Regular cardiac myocyte (primary cell): ENCODE data around the gene G6PD. TPM values are rescaled to one million over a fixed set of nuclear protein-coding genes. Genes with fewer than 3 reads are reported as not detected.

Source experiments
- total RNA-seq: library from RNA; depleted of rRNA; stranded (reverse); fragments of >200 nt; gene quantifications from 2 replicates; pipeline ENCODE4 v1.2.3, GENCODE V29; 2014

G6PD gene
- total RNA-seq: 29.0 and 62.9 TPM in 2 replicates

DNA sequence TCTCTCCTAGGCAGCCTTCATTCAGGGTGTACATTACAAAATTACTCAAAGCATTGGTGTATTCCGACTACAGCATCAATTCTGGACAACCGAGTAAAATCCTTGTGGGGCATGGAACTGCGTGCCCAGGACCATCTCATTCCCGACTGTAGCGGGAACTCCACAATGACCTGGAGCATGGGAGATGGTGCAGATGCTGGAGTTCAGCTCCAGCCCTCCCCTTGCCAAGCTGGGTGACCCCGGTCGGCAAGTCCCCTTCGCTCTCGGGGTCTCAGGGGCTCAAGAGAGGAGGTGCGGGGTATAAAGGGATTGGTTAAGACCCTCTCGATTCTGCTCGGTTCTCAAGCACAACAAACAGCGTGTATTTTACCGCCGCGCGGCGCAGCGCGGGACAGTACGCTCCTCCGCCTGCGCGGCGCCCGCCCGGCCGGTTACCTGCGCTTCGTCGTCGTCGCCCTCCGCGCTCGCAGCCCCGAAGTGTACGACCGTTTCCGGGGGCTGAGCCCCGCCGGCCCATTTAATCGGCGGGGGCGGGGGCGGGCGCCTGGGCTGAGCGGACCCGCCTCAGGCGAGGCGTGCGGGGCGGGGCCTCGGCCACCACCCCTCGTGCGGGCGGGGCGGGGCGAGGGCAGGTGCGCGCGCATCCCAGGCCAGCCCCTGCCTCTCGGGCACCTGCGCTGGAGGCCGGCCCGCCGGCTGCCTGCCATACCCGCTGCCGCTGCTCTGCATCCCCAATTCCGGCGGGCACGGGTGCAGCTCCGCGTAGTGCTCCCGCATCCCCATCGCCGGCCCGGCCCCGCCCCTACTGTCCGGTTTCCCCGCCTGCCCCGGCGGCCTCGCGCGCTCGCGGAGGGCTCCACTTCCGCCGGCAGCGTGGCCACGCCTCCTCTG lies at the start of gene G6PD:
Gene G6PD, minus strand, starts transcription at position 493 of the 891 bp plus-strand sequence. CDS start 691 bp downstream, outside the sequence.

DNA sequence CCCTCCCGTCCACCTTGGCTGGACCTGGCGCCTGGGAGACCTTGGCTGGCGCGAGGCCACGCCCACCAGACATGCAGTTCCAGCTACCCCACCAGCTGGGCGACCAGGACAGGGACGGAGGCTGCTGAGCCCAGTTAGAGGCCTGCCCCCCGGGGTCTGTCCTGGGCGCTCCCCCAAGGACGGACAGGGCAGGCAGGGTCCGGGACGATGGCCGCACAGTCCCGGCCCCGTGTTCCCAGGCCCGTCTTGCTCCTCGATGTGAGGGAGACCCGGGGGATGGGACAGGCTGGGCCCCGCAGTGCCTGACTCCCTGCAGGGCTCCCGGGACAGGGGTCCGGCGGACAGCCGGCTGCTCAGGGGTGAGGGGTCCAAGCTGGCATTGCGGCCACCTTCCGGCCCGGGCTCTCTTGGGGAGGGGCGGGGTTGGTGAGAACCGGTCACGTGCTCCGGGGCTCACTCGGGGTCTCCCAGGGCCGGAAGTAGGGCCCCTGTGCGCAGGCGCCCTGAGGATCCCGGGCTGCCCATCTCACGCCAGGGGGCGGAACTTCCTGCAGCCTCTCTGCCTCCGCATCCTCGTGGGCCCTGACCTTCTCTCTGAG lies 38.0 kb upstream of the G6PD start, which contains the start of gene CTAG1A:
Gene CTAG1A, plus strand, starts transcription at position 549 of the 599 bp plus-strand sequence. CDS start 74 bp downstream, outside the sequence.

DNA sequence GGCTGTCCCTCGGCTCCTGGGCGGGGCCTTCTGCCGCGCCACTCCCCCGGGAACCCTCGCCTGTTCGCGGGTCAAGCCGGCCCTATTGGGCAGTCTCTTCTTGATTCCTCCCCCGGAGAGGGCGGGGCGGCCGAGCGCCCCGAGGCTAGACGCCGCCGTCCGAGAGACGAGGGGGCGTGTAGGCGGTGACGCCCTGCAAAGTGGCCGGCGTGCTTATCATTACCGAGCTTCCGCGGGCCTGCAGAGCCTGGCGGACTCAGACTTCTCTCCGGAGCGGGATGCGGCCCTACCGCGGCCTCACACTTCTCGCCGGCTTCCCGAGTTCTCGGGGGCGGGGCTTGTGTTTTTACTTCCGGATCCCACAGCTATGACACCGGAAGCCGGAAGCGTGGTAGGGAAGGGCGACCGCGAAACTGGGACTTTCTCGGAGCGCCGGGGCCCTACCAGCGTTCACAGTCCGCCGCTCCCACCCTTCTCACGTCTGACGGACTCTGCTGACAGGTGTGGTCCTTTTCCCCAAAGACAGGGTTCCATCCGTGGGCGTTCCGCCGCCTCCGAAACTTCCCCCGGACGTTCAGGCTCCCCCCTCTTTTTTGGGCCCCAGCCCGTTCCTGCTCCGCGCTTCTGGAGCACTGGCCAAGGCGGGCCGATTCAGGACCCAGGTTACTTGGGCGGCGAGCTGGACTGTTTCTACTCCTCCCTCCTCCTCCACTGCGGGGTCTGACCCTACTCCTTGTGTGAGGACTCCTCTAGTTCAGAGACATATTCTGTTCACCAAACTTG lies 790 bp upstream of the G6PD start, which contains the start of gene IKBKG:
Gene IKBKG, plus strand, starts transcription at position 376 of the 783 bp plus-strand sequence. CDS start 4,383 bp downstream, outside the sequence.

DNA sequence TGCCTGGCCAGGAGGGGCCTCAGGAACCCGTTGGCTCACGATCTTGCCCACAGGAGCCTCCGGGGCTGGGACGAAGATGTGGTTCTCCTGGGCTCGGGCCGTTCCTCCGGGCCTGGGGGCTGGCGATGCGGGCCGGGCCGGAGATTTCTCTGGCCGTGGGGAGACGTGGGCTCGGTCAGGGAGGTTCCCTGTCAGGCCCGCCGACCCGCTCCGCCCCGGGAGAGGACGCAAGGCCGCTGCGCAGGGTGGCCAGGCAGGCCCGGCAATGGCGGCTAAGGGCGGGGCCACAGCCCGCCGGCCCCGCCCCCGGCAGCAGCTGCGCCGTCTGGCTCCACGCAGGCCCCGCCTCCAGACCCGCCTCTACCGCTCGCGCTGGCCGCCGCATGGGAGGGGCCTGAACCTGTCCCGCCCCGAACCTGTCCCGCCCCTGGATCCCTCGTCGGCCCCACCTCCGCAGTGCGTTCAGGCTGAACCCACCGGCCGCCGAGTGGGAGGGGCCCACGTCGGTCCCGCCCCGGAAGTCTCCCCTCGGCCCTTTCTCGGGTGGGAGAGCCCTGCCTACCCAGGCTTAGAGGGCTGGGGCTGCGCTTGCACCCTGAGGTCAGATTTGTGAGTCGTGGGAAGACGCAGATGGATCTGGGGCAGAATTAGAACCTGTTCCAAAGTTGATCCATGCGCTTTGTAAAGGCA lies 30.5 kb downstream of the G6PD start, which contains the start of gene FAM3A:
Gene FAM3A, minus strand, starts transcription at position 267 of the 690 bp plus-strand sequence. CDS start 460 bp downstream, outside the sequence.

DNA sequence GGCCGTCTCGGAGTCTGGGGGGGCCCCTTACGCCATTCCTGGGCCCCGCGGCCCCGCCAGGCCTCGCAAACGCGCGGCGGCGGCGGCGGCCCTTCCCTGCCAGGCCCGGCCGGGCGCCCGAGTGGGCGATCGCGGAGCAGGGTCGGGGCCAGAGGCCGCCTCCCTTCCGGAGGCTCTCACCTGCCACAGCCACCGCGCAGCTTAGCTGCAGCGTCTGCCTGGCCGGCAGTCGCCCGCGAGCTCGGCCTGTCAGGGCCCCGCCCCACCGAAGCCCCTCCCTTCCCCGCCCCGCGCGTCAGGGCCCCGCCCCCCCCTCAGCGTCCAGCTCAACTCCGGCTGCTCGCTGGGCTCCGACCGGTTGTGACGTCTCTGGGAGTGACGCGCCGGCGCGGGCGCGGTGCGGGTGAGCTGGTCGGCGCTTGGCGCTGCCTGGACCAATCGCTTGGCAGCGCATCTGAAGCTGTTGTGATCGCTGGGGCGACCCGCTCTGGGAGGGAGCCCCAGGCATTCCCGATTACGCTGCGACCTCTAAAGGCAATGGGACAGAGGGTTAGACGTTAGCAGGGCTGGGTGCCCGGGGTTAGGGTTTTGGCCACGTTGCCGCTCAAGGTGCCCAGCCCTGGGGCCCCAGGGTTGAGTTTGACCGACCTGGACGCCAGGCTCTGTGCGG lies 56.1 kb downstream of the G6PD start, which contains the start of gene SLC10A3:
Gene SLC10A3, minus strand, starts transcription at position 216 of the 670 bp plus-strand sequence. CDS start 1,689 bp downstream, outside the sequence.

DNA sequence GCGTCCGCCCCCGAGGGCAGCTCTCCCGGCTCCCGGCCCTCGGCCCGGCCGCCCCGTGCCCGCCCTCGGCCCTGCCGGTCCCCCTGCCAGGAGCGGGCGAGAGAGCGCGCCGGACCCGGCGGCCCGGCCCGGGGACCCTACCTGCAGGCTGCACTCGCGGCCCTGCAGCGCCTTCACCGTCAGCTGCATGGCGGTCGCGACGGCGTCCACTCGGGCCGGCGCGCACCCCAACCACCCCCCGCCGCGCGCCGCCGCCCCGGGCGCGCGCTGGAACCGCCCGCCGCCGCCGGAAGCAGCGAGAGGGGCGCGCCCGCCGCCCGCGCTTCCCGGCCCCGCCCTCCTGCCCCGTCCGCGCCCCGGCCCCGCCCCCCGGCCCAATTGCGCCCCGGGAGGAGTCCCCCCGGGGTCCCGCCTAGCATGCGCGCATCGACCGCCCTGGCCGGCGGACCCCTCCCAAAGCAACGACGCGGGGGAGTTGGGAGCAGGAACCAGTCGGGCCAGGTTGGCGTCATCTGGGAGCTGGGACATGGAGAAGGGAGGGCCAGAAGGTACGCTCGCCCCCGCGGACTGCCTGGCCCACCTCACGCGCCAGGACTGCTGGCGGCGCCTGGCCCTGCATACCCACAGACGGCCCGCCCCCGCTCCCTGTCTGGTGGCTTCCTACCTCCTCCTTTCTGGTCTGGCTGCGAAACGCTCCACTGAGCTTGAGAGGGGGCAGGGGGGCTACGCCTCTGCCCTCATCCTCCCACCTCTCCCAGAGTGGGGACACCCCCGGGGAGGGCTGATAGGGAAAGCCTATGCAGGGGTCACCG lies 60.0 kb downstream of the G6PD start, which contains the start of gene UBL4A:
Gene UBL4A, minus strand, starts transcription at position 220 of the 812 bp plus-strand sequence. Its CDS starts 31 bp downstream, at position 189.

Other genes starting within 250 kb of the G6PD start
- 2,015 and 2,065 TPM in 2 replicates for gene FLNA, start 172.2 kb downstream of the G6PD start, total RNA-seq
- gene EMD, start 167.6 kb downstream of the G6PD start, total RNA-seq: 14.7 and 18.0 TPM in 2 replicates
- 2,943 and 5,659 TPM in 2 replicates for gene RPL10, start 148.5 kb downstream of the G6PD start, total RNA-seq
- gene DNASE1L1, start 137.6 kb downstream of the G6PD start, total RNA-seq: 62.6 and 66.7 TPM in 2 replicates
- gene TAFAZZIN, start 135.3 kb downstream of the G6PD start, total RNA-seq: 10.4 and 13.8 TPM in 2 replicates
- 45.4 and 59.8 TPM in 2 replicates for gene ATP6AP1, start 118.2 kb downstream of the G6PD start, total RNA-seq
- gene GDI1, start 109.7 kb downstream of the G6PD start, total RNA-seq: 114 and 157 TPM in 2 replicates
- 71.0 and 92.2 TPM in 2 replicates for gene FAM50A, start 102.7 kb downstream of the G6PD start, total RNA-seq
- gene PLXNA3, start 88.6 kb downstream of the G6PD start, total RNA-seq: 16.3 and 23.8 TPM in 2 replicates
- gene LAGE3, start 67.6 kb downstream of the G6PD start, total RNA-seq: 22.4 and 39.2 TPM in 2 replicates
- 42.4 and 51.3 TPM in 2 replicates for gene UBL4A, start 60.2 kb downstream of the G6PD start, total RNA-seq
- gene SLC10A3, start 56.2 kb downstream of the G6PD start, total RNA-seq: 20.3 and 26.8 TPM in 2 replicates
- 31.6 and 35.5 TPM in 2 replicates for gene FAM3A, start 30.6 kb downstream of the G6PD start, total RNA-seq
- 11.6 and 15.3 TPM in 2 replicates for gene IKBKG, start 774 bp upstream of the G6PD start, total RNA-seq
- not detected in 2 replicates for gene CTAG1A, start 38.3 kb upstream of the G6PD start, total RNA-seq
- gene CTAG1B, start 72.4 kb upstream of the G6PD start, total RNA-seq: not detected in 2 replicates
- not detected in 2 replicates for gene CTAG2, start 106.7 kb upstream of the G6PD start, total RNA-seq
- 7.3 and 20.0 TPM in 2 replicates for gene GAB3, start 204.2 kb upstream of the G6PD start, total RNA-seq
- 37.5 and 92.8 TPM in 2 replicates for gene DKC1, start 216.0 kb upstream of the G6PD start, total RNA-seq